Measurements from ENCODE around the gene BCL3. TPM values are rescaled to one million over a fixed set of nuclear protein-coding genes. Genes with fewer than 3 reads are reported as not detected.
"Not testable (repeated sequence)": the region's sequence is repeated elsewhere in the genome, so short reads cannot be mapped to it uniquely, and the experiment has no call there.

The BCL3 gene
- total RNA-seq, 1 donor = 8.6 TPM

DNA sequence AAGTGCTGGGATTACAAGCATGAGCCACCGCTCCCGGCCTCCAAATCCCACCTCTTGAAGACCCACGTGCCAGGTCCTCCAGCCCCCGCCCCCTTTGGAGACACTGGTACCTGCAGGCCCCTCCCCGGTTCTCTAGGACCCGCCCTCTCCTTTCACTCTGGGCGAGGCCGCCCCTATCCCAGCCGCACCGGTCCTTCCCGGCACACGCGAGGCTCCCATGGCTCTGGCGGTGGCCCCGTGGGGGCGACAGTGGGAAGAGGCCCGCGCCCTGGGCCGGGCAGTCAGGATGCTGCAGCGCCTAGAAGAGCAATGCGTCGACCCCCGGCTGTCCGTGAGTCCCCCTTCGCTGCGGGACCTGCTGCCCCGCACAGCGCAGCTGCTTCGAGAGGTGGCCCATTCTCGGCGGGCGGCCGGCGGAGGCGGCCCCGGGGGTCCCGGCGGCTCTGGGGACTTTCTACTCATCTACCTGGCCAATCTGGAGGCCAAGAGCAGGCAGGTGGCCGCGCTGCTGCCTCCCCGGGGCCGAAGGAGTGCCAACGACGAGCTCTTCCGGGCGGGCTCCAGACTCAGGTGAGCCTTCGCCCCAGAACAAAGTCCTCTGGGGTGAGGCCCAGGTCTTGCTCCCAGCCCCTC, 29.3 kb downstream of the BCL3 start, which contains the start of gene CBLC:
CBLC (plus strand) TSS at position 176 of the 633 bp plus-strand sequence; CDS start at position 218, 42 bp downstream.
- DNase-seq (ENCODE audit: low read depth) = no peak
- H3K4me3 ChIP-seq (ENCODE audit: low read depth, low read length) = no peak within 1 kb of the TSS
- TF ChIP-seq, protein P1, sequence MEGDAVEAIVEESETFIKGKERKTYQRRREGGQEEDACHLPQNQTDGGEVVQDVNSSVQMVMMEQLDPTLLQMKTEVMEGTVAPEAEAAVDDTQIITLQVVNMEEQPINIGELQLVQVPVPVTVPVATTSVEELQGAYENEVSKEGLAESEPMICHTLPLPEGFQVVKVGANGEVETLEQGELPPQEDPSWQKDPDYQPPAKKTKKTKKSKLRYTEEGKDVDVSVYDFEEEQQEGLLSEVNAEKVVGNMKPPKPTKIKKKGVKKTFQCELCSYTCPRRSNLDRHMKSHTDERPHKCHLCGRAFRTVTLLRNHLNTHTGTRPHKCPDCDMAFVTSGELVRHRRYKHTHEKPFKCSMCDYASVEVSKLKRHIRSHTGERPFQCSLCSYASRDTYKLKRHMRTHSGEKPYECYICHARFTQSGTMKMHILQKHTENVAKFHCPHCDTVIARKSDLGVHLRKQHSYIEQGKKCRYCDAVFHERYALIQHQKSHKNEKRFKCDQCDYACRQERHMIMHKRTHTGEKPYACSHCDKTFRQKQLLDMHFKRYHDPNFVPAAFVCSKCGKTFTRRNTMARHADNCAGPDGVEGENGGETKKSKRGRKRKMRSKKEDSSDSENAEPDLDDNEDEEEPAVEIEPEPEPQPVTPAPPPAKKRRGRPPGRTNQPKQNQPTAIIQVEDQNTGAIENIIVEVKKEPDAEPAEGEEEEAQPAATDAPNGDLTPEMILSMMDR (IDR thresholded peaks at IDR 0.05; ENCODE audit: insufficient read depth, low read depth, low read length) = no peak

DNA sequence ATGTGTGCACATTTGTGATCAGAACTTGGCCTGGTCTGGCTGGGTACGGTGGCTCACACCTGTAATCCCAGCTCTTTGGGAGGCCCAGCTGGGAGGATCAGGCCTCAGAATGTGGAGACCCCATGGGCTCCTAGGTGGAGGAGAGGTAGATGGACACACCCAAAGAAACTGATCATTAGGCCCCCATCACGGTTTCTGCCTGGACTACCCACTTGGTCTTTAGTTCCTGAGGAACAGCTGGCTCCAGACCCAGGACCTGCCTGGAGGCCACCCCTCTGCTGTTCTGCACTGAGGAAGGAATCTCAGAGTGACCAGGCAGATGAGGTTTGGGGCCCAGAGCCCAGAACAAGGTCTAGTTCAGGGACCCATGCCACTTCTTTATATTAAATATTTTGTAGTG, 30.6 kb downstream of the BCL3 start:
- DNase-seq (ENCODE audit: low read depth) = no peak
- no peak overlapping the region for H3K4me3 ChIP-seq (ENCODE audit: low read depth, low read length)

DNA sequence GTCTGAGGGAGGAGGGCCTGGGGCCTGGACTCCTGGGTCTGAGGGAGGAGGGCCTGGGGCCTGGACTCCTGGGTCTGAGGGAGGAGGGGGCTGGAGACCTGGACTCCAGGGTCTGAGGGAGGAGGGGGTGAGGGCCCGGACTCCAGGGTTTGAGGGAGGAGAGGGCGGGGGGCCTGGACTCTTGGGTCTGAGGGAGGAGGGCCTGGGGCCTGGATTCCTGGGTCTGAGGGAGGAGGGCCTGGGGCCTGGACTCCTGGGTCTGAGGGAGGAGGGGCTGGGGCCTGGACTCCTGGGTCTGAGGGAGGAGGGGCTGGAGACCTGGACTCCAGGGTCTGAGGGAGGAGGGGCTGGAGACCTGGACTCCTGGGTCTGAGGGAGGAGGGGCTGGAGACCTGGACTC, 33.2 kb downstream of the BCL3 start:
- not testable (repeated sequence) for DNase-seq (ENCODE audit: low read depth); H3K4me3 ChIP-seq (ENCODE audit: low read depth, low read length)

More for the DNA sequence above, 30.6 kb downstream of the BCL3 start:
- TF ChIP-seq, protein P1 (IDR thresholded peaks at IDR 0.05; ENCODE audit: insufficient read depth, low read depth, low read length) = no peak

DNA sequence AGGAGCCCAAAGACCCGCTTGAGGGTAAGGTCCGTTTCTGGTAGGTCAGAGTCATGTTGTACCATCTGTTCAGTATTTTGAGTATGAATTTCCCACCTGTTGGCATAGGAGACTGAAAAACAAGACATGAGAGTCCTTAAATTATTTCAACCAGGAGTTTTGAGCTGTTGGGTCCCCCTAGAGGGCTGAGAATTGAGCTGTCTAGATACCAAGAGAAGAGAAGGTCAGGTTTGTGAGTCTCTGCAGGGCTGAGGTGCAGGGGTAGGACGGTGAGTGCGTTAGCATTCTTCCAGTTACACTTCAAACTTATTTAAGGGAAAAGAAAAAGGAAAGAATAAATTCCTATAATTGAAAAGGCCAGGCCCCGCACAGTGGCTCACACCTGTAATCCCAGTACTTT, 34.2 kb downstream of the BCL3 start:
- no peak for DNase-seq (ENCODE audit: low read depth)
- TF ChIP-seq, protein P1 (IDR thresholded peaks at IDR 0.05; ENCODE audit: insufficient read depth, low read depth, low read length) = peak; percentile 9
- H3K4me3 ChIP-seq (ENCODE audit: low read depth, low read length) = no peak overlapping the region

DNA sequence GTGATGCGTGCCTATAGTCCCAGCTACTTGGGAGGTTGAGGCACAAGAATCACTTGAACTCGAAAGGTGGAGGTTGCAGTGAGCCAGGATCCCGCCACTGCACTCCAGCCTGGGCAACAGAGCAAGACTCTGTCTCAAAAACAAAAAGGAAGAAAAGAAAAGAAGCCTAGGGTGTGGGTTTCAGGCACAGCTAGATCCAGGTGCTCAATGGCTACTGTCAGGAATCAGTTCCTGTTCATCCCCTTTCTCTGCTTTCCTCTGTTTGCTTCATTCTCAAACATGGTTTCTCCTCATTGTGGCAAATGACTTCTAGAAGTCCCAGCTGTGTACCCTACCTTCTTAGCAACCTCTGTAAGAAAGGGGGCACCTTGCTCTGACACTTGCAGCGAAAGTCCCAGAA, 35.0 kb downstream of the BCL3 start:
- TF ChIP-seq, protein P1 (IDR thresholded peaks at IDR 0.05; ENCODE audit: insufficient read depth, low read depth, low read length) = no peak
- no peak for DNase-seq (ENCODE audit: low read depth)
- H3K4me3 ChIP-seq (ENCODE audit: low read depth, low read length) = no peak overlapping the region

DNA sequence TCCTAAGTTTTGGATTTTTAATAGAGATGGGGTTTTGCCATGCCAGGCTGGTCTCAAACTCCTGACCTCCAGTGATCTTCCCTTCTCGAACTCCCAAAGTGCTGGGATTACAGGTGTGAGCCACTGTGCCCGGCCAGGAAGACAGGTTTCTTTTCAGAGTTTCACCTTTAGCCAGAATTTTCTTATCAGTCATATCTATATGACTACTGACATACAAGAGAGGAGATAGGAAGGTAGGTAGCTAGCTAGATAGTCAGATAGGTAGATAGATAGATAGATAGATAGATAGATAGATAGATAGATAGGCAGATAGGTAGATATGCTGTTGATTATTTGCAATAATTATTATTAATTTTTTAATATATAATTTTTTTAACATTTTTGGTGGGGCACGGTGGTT, 36.8 kb downstream of the BCL3 start:
- no peak overlapping the region for H3K4me3 ChIP-seq (ENCODE audit: low read depth, low read length)
- TF ChIP-seq, protein P1 (IDR thresholded peaks at IDR 0.05; ENCODE audit: insufficient read depth, low read depth, low read length) = no peak
- DNase-seq (ENCODE audit: low read depth) = no peak

DNA sequence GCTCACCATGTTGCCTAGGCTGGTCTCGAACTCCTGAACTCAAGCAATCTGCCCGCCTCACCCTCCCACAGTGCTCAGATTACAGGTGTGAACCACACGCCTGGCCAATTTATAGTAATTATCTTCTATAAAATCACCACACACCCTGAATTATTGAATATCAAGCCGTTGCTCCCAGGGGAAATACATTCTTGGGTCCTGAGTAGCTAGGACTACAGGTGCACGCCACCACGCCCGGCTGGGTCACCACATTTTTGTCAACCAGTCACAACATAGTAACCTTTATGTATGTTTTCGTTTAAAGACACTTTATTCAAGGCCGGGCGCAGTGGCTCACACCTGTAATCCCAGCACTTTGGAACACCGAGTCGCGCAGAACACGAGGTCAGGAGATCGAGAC, 37.5 kb downstream of the BCL3 start:
- TF ChIP-seq, protein P1 (IDR thresholded peaks at IDR 0.05; ENCODE audit: insufficient read depth, low read depth, low read length) = no peak
- no peak overlapping the region for H3K4me3 ChIP-seq (ENCODE audit: low read depth, low read length)
- no peak for DNase-seq (ENCODE audit: low read depth)
